NCI-H128 (cell line): ENCODE results near the gene TBR1.

ENCODE experiments used
- DNase-seq: peaks from one replicate; lab custom pipeline; 2025; ENCODE audit not compliant: unreplicated experiment; lab: John Stamatoyannopoulos, UW

Gene TBR1

GRCh38 chr2:161414042-161415033, 1.8 kb upstream of the TBR1 start:
- no peak for DNase-seq

- DNase-seq, result no peak
These were observed 787 bp upstream of the TBR1 start for GRCh38 chr2:161415034-161415986.

DNA sequence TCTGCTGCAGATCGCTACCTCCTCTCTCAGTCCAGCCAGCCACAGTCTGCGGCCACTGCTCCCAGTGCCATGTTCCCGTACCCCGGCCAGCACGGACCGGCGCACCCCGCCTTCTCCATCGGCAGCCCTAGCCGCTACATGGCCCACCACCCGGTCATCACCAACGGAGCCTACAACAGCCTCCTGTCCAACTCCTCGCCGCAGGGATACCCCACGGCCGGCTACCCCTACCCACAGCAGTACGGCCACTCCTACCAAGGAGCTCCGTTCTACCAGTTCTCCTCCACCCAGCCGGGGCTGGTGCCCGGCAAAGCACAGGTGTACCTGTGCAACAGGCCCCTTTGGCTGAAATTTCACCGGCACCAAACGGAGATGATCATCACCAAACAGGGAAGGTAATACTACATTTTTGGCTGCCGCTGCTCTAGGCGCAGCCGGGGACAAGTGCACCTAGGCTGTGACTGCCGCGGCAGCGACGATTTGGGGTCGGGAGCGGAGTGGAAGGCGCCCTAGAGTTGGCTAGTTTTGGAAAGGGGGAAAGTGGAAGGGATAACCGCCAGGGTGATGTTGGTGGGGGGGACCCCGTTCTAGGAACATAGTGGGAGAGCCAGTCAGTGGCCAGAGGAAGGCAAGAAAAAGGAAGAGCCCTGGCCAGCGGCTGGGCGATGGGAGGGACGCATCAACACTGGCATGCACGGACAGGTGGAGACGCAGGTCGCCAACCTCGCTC, 776 bp downstream of the TBR1 start:
- no peak for DNase-seq

DNA sequence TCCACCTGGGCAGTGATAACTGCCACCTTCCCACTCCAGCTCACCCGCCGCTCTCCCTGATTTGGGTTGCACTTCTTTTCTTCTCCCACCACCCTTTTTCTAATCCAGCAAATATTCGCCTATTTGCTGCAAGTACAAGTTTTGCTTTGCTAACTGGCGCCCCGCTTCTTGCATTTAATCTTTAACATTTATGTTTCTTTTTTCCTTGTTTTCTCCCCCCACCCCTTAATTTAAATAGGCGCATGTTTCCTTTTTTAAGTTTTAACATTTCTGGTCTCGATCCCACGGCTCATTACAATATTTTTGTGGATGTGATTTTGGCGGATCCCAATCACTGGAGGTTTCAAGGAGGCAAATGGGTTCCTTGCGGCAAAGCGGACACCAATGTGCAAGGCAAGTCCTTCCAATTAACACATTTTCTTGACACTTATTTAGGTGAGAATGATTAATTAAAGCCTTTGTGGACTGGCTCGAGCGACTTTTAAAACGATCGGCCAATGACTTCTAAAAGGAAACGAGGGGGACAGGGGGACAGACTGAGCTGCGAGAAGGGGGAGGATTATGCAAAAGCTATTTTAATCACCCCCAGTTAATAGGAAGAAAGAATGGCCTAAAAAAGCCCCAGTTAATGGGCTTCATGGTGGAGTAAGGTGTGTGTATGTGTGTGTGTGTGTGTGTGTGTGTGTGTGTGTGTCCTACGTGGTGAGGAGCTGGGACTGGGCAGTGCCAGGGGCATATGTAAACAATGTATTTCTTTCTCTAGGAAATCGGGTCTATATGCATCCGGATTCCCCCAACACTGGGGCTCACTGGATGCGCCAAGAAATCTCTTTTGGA, 1.6 kb downstream of the TBR1 start:
- no peak for DNase-seq

- DNase-seq, result no peak
These were observed 2.2 kb downstream of the TBR1 start for GRCh38 chr2:161418275-161418714.

DNA sequence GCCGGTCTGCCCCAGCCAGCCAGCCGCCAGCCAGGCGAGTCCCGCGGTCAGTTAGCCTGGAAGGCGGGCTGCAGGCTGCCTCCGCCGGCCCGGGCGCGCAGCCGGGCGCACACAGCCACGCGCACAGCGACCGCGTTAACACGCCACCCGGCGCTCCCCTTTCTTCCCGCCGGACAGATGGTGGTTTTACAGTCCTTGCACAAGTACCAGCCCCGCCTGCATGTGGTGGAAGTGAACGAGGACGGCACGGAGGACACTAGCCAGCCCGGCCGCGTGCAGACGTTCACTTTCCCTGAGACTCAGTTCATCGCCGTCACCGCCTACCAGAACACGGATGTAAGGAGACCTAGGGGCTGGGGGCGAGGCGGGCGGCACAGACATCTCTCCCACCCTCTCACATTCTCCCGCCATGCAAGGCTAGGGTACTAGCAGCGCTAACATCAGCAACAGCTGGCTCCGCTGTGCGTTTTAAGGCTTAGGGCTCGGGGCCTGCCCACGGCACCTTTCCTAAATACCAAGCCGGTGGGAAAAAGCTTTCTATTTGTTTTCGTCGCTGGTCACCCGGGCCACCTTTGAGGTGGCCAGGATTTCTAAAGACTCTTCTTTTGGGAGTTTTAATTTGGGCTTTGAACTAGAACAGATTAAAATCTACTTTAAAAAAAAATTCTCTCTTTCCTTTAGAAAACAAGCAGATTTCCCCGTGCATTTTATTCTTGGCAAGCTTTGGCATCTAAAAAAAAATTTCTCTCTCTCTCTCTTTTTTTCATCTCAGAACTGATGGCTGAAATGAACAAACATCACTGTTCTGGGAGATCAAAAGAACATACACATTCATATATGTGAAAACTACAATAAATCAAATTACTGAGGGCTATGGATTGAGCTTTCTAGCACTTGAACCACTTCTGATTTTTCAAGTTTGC, 2.9 kb downstream of the TBR1 start:
- no peak for DNase-seq

GRCh38 chr2:161419638-161420190, 3.6 kb downstream of the TBR1 start:
- DNase-seq, result no peak

DNA sequence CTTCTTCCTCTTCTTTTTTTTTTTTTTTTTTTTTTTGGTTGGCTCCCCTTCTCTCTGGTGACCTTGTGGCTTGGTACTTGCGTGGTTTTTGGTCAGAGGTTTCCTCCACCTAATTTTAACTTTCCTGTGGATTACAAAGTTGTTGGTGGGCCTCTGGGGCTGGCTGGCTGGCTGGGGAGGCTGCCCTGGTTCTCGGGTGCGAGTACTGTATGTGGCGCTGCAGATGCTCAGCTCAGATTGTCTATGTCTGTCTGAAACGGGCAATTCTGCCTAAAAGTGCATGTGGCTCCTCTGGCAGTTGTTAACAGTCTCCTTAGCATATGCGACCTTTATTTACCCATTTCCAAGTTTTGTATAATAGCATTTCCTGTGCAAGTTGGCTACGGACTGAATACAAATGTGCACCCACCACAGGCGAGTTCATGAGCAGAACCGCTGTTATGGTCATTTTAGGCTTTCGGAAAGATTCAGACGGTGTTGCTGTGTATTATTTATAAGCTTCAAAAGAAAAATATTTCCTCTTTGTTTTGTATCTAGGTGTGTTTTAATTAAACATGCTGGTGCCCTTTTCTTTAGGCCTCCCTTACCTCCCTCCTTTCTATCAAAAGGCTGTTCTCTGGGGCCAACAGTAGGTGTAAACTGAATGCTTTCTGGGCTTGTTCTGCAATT, 4.4 kb downstream of the TBR1 start:
- no peak for DNase-seq

DNA sequence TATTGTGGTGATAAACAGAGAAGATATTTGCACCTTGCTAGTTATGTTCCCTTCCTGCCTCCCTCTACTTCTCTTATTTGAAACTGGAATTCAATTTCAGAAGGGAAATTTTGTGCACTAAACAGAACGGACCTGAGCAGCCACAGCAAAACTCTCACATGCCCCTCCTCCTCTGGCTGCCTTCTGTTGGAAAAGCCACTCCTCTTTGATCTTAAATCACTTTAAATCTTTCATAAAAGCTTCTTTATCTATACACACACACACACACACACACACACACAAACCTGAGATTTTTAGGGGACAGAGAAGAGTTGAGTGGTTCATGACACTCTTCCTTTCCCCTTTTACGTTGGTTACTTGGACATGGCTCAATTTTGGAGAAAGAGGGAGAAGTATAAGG, 5.6 kb downstream of the TBR1 start:
- no peak for DNase-seq

GRCh38 chr2:161422816-161423403, 6.8 kb downstream of the TBR1 start:
- DNase-seq, result no peak

GRCh38 chr2:161423421-161424393, 7.6 kb downstream of the TBR1 start:
- no peak for DNase-seq

GRCh38 chr2:161424394-161424769, 8.3 kb downstream of the TBR1 start:
- no peak for DNase-seq

- DNase-seq, result no peak
These were observed 9.0 kb downstream of the TBR1 start for GRCh38 chr2:161424891-161425727.

- DNase-seq, result no peak
These were observed 9.8 kb downstream of the TBR1 start for GRCh38 chr2:161425728-161426454.

- no peak for DNase-seq
These were observed 10.4 kb downstream of the TBR1 start for GRCh38 chr2:161426455-161426921.
